Central memory CD8-positive, alpha-beta T cell (primary cell): ENCODE data around the gene PAGE2.
"Not testable (repeated sequence)": the region's sequence is repeated elsewhere in the genome, so short reads cannot be mapped to it uniquely, and the experiment has no call there.

Source experiments
- ATAC-seq: fragments of 150-1000 bp; cut with Tn5 transposase; replicated peaks from 2 replicates; pipeline ENCODE4 v1.10.0; 2022; ENCODE audit warnings: mild to moderate bottlenecking, moderate FRiP score, moderate number of reproducible peaks; ENCODE audit not compliant: poor library complexity, severe bottlenecking; ENCODE audit errors: extremely low read depth
- DNase-seq, 2 donors: peaks; one replicate each; pipeline ENCODE4 v3.0.0; 2021; ENCODE audit warnings: low spot score in 2 of 2
- H3K27ac Mint-ChIP-seq: one replicate; pipeline ENCODE4 v1.8.0; 2022; ENCODE audit warnings: low read depth, mild to moderate bottlenecking, moderate library complexity, mixed read lengths
- H3K27me3 Mint-ChIP-seq: one replicate; pipeline ENCODE4 v1.8.0; 2022; ENCODE audit warnings: mixed read lengths
- H3K36me3 Mint-ChIP-seq: one replicate; pipeline ENCODE4 v1.8.0; 2022; ENCODE audit warnings: mild to moderate bottlenecking, moderate library complexity, mixed read lengths; ENCODE audit not compliant: insufficient read depth
- H3K4me1 Mint-ChIP-seq: one replicate; pipeline ENCODE4 v1.8.0; 2022; ENCODE audit warnings: mixed read lengths
- H3K4me3 Mint-ChIP-seq: one replicate; pipeline ENCODE4 v1.8.0; 2022; ENCODE audit warnings: mild to moderate bottlenecking, moderate library complexity, mixed read lengths
- H3K9me3 Mint-ChIP-seq: one replicate; pipeline ENCODE4 v1.8.0; 2022; ENCODE audit warnings: mixed read lengths

Gene PAGE2, protein sequence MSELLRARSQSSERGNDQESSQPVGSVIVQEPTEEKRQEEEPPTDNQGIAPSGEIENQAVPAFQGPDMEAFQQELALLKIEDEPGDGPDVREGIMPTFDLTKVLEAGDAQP

DNA sequence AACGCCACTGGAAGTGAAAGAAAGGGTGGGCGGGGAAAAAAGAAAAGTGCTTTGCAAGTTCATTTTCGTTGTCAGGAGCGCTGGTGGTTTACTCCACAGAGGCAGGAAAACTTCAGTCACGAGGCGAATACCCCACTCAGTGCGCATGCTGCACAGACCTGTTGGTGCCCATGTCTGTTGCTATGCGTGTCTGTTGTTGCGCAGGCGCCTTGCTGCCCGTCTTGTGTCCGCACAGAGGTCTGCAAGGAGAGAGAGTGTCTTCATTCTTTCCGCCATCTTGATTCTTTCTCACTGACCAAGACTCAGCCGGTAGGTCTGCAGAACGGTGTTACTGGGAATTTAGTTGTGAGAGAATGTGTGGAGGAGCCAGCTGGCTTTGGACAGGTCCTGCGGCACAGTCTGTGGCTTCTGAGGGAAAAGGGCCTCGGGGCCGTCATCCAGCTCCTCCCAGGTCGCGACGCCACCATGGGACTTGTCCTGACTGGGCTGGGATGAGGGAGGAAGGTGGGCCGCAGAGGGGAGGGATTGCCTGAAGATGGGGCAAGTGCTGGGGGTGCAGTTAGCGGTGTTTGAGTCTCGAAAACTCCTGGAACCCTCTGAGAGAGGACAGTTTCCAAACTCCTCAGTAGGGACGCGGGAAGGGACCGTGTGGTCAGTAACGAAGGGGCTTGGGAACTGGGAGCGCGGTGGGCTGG is at the start of gene PAGE2:
PAGE2 (plus strand) TSS at position 224 of the 695 bp plus-strand sequence. CDS start 1,003 bp downstream, outside the sequence.
- Mint-ChIP-seq H3K4me3 (no peak within 1 kb of the TSS), H3K9me3 (no peaks in the 10 kb centered on the region), H3K36me3 (no peaks in the 10 kb centered on the region), H3K27ac (no peak within 1 kb of the TSS), H3K4me1 (no peaks in the 10 kb centered on the region), H3K27me3 (no peaks in the 10 kb centered on the region)
- ATAC-seq (no peak), DNase-seq (no peak)

GRCh38 chrX:55039471-55039870 is 49.3 kb upstream of the PAGE2 start:
- ATAC-seq (no peak), DNase-seq (no peak)
- Mint-ChIP-seq H3K9me3 (no peaks in the 10 kb centered on the region), H3K36me3 (no peaks in the 10 kb centered on the region), H3K4me3 (no peak overlapping the region), H3K4me1 (no peaks in the 10 kb centered on the region), H3K27me3 (no peaks in the 10 kb centered on the region), H3K27ac (no peak overlapping the region)

- H3K27ac Mint-ChIP-seq = no peak overlapping the region
- H3K36me3 Mint-ChIP-seq = no peaks in the 10 kb centered on the region
- H3K4me1 Mint-ChIP-seq = no peaks in the 10 kb centered on the region
- no peak for DNase-seq
- ATAC-seq = no peak
- H3K4me3 Mint-ChIP-seq = no peak overlapping the region
- no peaks in the 10 kb centered on the region for H3K27me3 Mint-ChIP-seq
- H3K9me3 Mint-ChIP-seq = no peaks in the 10 kb centered on the region
Measured at GRCh38 chrX:55041514-55041913, 47.3 kb upstream of the PAGE2 start.

DNA sequence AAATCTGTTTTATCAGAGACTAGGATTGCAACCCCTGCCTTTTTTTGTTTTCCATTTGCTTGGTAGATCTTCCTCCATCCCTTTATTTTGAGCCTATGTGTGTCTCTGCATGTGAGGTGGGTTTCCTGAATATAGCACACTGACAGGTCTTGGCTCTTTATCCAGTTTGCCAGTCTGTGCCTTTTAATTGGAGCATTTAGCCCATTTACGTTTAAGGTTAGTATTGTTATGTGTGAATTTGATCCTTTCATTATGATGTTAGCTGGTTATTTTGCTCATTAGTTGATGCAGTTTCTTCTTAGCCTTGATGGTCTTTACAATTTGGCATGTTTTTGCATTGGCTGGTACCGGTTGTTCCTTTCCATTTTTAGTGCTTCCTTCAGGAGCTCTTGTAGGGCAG is 38.2 kb upstream of the PAGE2 start:
- H3K4me1 Mint-ChIP-seq, H3K4me3 Mint-ChIP-seq, ATAC-seq, H3K27me3 Mint-ChIP-seq, H3K36me3 Mint-ChIP-seq, H3K9me3 Mint-ChIP-seq, DNase-seq, H3K27ac Mint-ChIP-seq: not testable (repeated sequence)

GRCh38 chrX:55056820-55057674 is 31.8 kb upstream of the PAGE2 start:
- ATAC-seq (peak; percentile 84), DNase-seq (peak in 1 of 2 donors; percentile 15)
- Mint-ChIP-seq H3K36me3 (peaks cover 2% of the 10 kb centered on the region), H3K27me3 (no peaks in the 10 kb centered on the region), H3K9me3 (no peaks in the 10 kb centered on the region), H3K4me3 (peak overlapping the region; percentile 72), H3K4me1 (peaks cover 18% of the 10 kb centered on the region), H3K27ac (peak overlapping the region; percentile 93)

DNA sequence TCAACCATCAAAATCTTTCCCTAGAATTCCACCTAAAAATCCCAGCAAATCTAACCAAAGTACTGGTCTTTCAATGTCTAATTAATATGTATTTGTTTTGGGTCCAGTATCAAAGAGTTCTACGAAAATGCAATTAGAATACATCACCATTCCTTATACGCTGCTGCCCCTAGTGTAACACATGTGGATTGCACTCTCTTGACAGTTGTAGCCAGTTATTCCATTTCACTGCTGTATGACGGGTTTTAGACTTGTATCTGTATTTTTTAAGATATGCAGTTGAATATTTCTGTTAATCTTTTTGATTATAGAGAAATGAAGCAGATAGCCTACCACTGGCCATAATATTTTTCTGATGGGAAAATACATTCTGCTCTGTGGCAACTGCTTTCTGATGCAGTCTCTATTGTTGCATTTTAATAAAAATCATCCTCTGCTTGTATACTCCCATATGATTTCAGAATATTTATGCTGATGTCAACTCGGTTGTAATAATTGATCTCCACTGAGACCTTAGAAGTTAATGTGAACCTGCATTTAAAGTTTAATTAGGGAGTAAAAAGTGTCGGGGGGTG is 31.1 kb upstream of the PAGE2 start:
- peak overlapping the region; percentile 72 for H3K4me3 Mint-ChIP-seq
- H3K4me1 Mint-ChIP-seq = peaks cover 18% of the 10 kb centered on the region
- ATAC-seq (peak; percentile 69), DNase-seq (peak in 1 of 2 donors; percentile 14)
- peak overlapping the region; percentile 93 for H3K27ac Mint-ChIP-seq
- H3K27me3 Mint-ChIP-seq = no peaks in the 10 kb centered on the region
- peaks cover 2% of the 10 kb centered on the region for H3K36me3 Mint-ChIP-seq
- H3K9me3 Mint-ChIP-seq = no peaks in the 10 kb centered on the region

GRCh38 chrX:55067180-55067579 is 21.6 kb upstream of the PAGE2 start:
- H3K4me3 Mint-ChIP-seq, H3K4me1 Mint-ChIP-seq, ATAC-seq, H3K36me3 Mint-ChIP-seq, DNase-seq, H3K9me3 Mint-ChIP-seq, H3K27ac Mint-ChIP-seq: not testable (repeated sequence)
- peaks cover 17% of the 10 kb centered on the region for H3K27me3 Mint-ChIP-seq

DNA sequence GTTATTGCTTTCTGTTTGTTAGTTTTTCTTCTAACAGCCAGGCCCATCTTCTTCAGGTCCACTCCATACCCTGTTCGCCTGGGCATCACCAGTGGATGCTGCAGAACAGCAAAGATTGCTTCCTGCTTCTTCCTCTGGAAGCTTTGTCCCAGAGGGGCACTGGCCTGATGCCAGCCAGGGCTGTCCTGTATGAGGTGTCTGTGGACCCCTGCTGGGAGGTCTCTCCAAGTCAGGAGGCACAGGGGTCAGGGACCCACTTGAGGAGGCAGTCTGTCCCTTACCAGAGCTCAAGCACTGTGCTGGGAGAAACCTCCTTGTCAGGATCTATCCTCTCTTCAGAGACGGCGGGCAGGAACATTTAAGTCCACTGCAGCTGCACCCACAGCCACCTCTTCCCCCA is 16.5 kb upstream of the PAGE2 start:
- Mint-ChIP-seq H3K27ac (no peak overlapping the region), H3K9me3 (no peaks in the 10 kb centered on the region), H3K4me1 (no peaks in the 10 kb centered on the region), H3K27me3 (peaks cover 17% of the 10 kb centered on the region), H3K4me3 (no peak overlapping the region), H3K36me3 (no peaks in the 10 kb centered on the region)
- DNase-seq (no peak), ATAC-seq (no peak)

- DNase-seq (no peak), ATAC-seq (no peak)
- H3K27ac Mint-ChIP-seq = no peak within 1 kb of the TSS
- H3K9me3 Mint-ChIP-seq = no peaks in the 10 kb centered on the region
- H3K4me1 Mint-ChIP-seq = no peaks in the 10 kb centered on the region
- H3K36me3 Mint-ChIP-seq = no peaks in the 10 kb centered on the region
- H3K4me3 Mint-ChIP-seq = no peak within 1 kb of the TSS
- H3K27me3 Mint-ChIP-seq = peaks cover 17% of the 10 kb centered on the region
Measured at GRCh38 chrX:55074851-55075467, 13.9 kb upstream of the PAGE2 start, which contains the start of gene PAGE2B. Gene PAGE2B (plus strand): TSS chrX:55075030. CDS start chrX:55076042, 1,012 bp downstream.

GRCh38 chrX:55098691-55099090 is 9.9 kb downstream of the PAGE2 start:
- Mint-ChIP-seq H3K27me3 (no peaks in the 10 kb centered on the region), H3K36me3 (peaks cover 1% of the 10 kb centered on the region), H3K4me1 (peaks cover 5% of the 10 kb centered on the region), H3K4me3 (no peak overlapping the region), H3K9me3 (no peaks in the 10 kb centered on the region), H3K27ac (no peak overlapping the region)
- ATAC-seq (no peak), DNase-seq (no peak)

- DNase-seq (no peak), ATAC-seq (no peak)
- Mint-ChIP-seq H3K4me1 (peaks cover 5% of the 10 kb centered on the region), H3K4me3 (no peak overlapping the region), H3K27me3 (no peaks in the 10 kb centered on the region), H3K27ac (no peak overlapping the region), H3K9me3 (no peaks in the 10 kb centered on the region), H3K36me3 (peaks cover 1% of the 10 kb centered on the region)
Measured at GRCh38 chrX:55099162-55099561, 10.3 kb downstream of the PAGE2 start.

DNA sequence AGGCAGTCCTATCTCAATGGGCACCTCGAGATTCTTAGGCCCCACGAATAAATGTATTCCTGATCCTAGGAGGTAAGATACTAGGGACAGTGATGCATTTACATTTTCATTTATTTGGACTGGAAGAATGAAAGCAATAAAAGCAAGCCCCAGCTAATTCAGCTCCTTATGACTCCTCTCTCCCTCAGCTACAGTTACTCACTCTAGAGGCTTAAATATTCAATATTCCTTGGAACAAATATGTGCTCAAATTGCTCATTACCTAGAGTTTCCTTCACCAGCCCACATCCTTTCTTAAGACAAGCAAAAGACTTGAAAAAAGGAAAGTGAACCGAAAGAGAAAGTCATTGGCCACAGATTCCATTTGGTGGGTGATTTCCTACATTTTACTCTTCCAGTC is 13.9 kb downstream of the PAGE2 start:
- H3K36me3 Mint-ChIP-seq = no peaks in the 10 kb centered on the region
- no peaks in the 10 kb centered on the region for H3K27me3 Mint-ChIP-seq
- no peak overlapping the region for H3K4me3 Mint-ChIP-seq
- DNase-seq (no peak), ATAC-seq (no peak)
- no peaks in the 10 kb centered on the region for H3K9me3 Mint-ChIP-seq
- H3K4me1 Mint-ChIP-seq = peaks cover 5% of the 10 kb centered on the region
- no peak overlapping the region for H3K27ac Mint-ChIP-seq
